IMR-90 (cell line): ENCODE data around the gene MOCS1.

Source experiments
- BHLHE40 ChIP-seq: fragments of 150-350 bp; IDR thresholded peaks from 2 replicates; pipeline ENCODE4 v1.6.1; 2016; ENCODE audit warnings: mild to moderate bottlenecking, low read depth, low read length
- CEBPB ChIP-seq: IDR thresholded peaks from 2 replicates; pipeline ENCODE4 v1.6.1; 2012; ENCODE audit warnings: low read depth, low read length, improper control_type of control experiment
- CTCF ChIP-seq: conservative IDR thresholded peaks from 2 replicates; pipeline ENCODE4 v1.5.1; 2012; ENCODE audit warnings: mild to moderate bottlenecking, low read depth, low read length, improper control_type of control experiment
- ELK1 ChIP-seq: fragments of 150-350 bp; IDR thresholded peaks from 2 replicates; pipeline ENCODE4 v1.6.1; 2016; ENCODE audit warnings: low read depth, mild to moderate bottlenecking, low read length, moderate library complexity, borderline replicate concordance
- FOS ChIP-seq: fragments of 150-350 bp; IDR thresholded peaks from 2 replicates; pipeline ENCODE4 v1.6.1; 2016; ENCODE audit warnings: low read depth, low read length
- MAFK ChIP-seq: IDR thresholded peaks from 2 replicates; pipeline ENCODE4 v1.6.1; 2012; ENCODE audit warnings: low read depth, low read length, improper control_type of control experiment
- MAZ ChIP-seq: IDR thresholded peaks from 2 replicates; pipeline ENCODE4 v1.6.1; 2012; ENCODE audit warnings: low read depth, mild to moderate bottlenecking, low read length, improper control_type of control experiment, moderate library complexity, borderline replicate concordance
- MXI1 ChIP-seq: IDR thresholded peaks from 2 replicates; pipeline ENCODE4 v1.6.1; 2012; ENCODE audit warnings: low read depth, mild to moderate bottlenecking, low read length, moderate library complexity, borderline replicate concordance
- NFE2L2 ChIP-seq: fragments of 150-350 bp; IDR thresholded peaks from 2 replicates; pipeline ENCODE4 v1.6.1; 2016; ENCODE audit warnings: low read depth, mild to moderate bottlenecking, low read length
- POLR2A ChIP-seq: IDR thresholded peaks from 2 replicates; pipeline ENCODE4 v1.6.1; 2012; ENCODE audit warnings: mild to moderate bottlenecking, low read depth, low read length
- RAD21 ChIP-seq: IDR thresholded peaks from 2 replicates; pipeline ENCODE4 v1.6.1; 2012; ENCODE audit warnings: low read length, improper control_type of control experiment
- RCOR1 ChIP-seq: IDR thresholded peaks from 2 replicates; pipeline ENCODE4 v1.6.1; 2012; ENCODE audit warnings: mild to moderate bottlenecking, low read length, improper control_type of control experiment; ENCODE audit not compliant: insufficient replicate concordance
- RFX5 ChIP-seq: IDR thresholded peaks from 2 replicates; pipeline ENCODE4 v1.8.0; 2012; ENCODE audit warnings: low read depth, mild to moderate bottlenecking, low read length, moderate library complexity
- SMC3 ChIP-seq: fragments of 150-350 bp; IDR thresholded peaks from 2 replicates; pipeline ENCODE4 v1.6.1; 2016; ENCODE audit warnings: low read depth, mild to moderate bottlenecking, antibody characterized with exemption, low read length, moderate library complexity

GRCh38 chr6:39927159-39927558, 7.1 kb downstream of the MOCS1 start:
- TF ChIP-seq ELK1 (no peak), CTCF (no peak), POLR2A (no peak), RFX5 (no peak), RAD21 (no peak), MXI1 (no peak), CEBPB (no peak), SMC3 (no peak), MAZ (no peak), MAFK (no peak), NFE2L2 (no peak), RCOR1 (no peak), FOS (no peak), BHLHE40 (no peak)
